GM21786 (cell line): ENCODE results near the gene KCNH2.
"Not testable (repeated sequence)": the region's sequence is repeated elsewhere in the genome, so short reads cannot be mapped to it uniquely, and the experiment has no call there.

Source experiments
- ATAC-seq: cut with Tn5 transposase; IDR thresholded peaks from one replicate; pipeline ENCODE4 v1.9.1; 2021; ENCODE audit not compliant: unreplicated experiment

The KCNH2 gene

GRCh38 chr7:150936018-150936417 is 42.1 kb downstream of the KCNH2 start:
- ATAC-seq: no peak

- no peak for ATAC-seq
Measured at GRCh38 chr7:150935149-150935548, 43.0 kb downstream of the KCNH2 start.

GRCh38 chr7:150934045-150934766 is 43.9 kb downstream of the KCNH2 start:
- no peak for ATAC-seq

GRCh38 chr7:150931199-150931869 is 46.8 kb downstream of the KCNH2 start:
- ATAC-seq: no peak

- ATAC-seq: no peak
Measured at GRCh38 chr7:150928541-150928940, 49.6 kb downstream of the KCNH2 start.

GRCh38 chr7:150927956-150928344 is 50.2 kb downstream of the KCNH2 start:
- no peak for ATAC-seq

- ATAC-seq: no peak
Measured at GRCh38 chr7:150927157-150927955, 50.8 kb downstream of the KCNH2 start.

GRCh38 chr7:150926066-150926465 is 52.1 kb downstream of the KCNH2 start:
- ATAC-seq: no peak

GRCh38 chr7:150924369-150924781 is 53.7 kb downstream of the KCNH2 start:
- ATAC-seq: no peak

- ATAC-seq: no peak
Measured at GRCh38 chr7:150923802-150924201, 54.3 kb downstream of the KCNH2 start.

GRCh38 chr7:150923196-150923595 is 54.9 kb downstream of the KCNH2 start:
- ATAC-seq: no peak

- ATAC-seq: no peak
Measured at GRCh38 chr7:150919160-150919559, 59.0 kb downstream of the KCNH2 start.

GRCh38 chr7:150918378-150918777 is 59.7 kb downstream of the KCNH2 start:
- no peak for ATAC-seq

GRCh38 chr7:150917969-150918368 is 60.2 kb downstream of the KCNH2 start:
- ATAC-seq: no peak

- ATAC-seq: no peak
Measured at GRCh38 chr7:150916670-150917069, 61.5 kb downstream of the KCNH2 start.

- ATAC-seq: no peak
Measured at GRCh38 chr7:150914966-150915365, 63.2 kb downstream of the KCNH2 start.

GRCh38 chr7:150914196-150914595 is 63.9 kb downstream of the KCNH2 start:
- no peak for ATAC-seq

- no peak for ATAC-seq
Measured at GRCh38 chr7:150912427-150912826, 65.7 kb downstream of the KCNH2 start.

GRCh38 chr7:150911590-150912267 is 66.4 kb downstream of the KCNH2 start:
- ATAC-seq: no peak

- no peak for ATAC-seq
Measured at GRCh38 chr7:150910996-150911422, 67.1 kb downstream of the KCNH2 start.

- ATAC-seq: not testable (repeated sequence)
Measured at GRCh38 chr7:150910305-150910995, 67.7 kb downstream of the KCNH2 start.
